ENCODE measurements around the gene CTDSPL.

The CTDSPL gene

DNA sequence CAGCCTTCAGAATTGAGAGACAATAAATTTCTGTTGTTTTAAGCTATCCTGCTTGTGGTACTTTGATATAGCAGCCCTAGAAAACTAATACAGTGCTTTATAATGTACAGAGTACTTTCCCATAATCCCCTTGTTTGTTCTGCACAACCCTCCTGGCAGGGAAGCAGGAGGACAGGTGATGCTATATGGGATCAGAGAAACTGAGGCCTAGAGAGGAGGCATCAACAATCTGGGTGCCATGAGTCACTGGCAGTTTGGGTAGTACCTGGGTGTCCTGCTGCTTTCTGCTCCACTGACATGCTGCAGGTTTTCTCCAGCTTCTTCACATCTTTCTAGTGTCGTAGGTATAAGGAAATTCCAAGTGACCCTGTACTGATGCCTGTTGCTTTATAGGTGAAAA is 55.0 kb downstream of the CTDSPL start:
- no peak for DNase-seq (ENCODE audit: low spot score)

DNA sequence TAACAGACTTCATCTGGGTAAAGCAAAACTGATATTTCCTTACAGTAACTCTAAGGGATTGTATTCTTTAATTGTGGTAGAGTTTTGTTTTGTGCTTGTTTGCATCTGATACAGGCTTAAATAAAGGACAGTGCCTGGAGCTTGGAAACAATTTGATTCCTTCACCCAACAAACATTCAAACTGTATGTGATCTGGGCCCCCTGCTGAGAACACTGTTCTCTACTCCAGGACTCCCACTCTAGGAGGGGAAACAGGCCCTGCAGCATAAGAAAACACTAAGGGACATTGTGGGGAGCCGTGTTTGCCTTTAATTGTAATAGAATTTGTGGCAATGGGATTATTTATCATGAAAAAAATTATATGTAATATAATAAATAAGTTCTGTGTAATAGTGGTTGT is 56.9 kb downstream of the CTDSPL start:
- DNase-seq (ENCODE audit: low spot score), result no peak

DNA sequence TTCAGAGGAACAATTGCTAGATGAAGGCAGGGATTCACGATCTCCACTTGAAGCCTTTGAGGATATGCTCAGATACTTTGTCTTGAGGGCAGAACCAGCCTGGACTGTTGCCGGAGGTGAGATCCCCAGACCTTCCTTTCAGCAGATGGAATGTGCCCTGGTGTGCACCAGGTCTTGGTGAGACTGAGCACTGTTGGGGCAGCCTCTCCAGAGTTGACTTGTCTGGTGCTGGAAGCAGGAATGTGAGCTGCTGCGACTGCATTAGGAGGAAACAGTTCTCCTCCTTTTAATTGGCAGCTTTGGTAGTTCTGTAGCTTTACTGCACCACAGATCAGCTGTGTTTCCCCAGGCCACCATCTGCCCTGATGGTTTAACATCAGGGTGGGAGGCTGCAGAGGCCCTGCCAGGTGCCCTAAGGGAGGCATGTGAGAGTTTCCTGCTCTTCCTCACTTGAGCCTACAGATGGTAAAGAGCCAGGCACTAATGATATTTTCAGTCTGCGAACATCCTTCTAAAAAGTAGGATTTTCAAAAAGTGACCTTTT is 58.5 kb downstream of the CTDSPL start:
- no peak for DNase-seq (ENCODE audit: low spot score)

DNA sequence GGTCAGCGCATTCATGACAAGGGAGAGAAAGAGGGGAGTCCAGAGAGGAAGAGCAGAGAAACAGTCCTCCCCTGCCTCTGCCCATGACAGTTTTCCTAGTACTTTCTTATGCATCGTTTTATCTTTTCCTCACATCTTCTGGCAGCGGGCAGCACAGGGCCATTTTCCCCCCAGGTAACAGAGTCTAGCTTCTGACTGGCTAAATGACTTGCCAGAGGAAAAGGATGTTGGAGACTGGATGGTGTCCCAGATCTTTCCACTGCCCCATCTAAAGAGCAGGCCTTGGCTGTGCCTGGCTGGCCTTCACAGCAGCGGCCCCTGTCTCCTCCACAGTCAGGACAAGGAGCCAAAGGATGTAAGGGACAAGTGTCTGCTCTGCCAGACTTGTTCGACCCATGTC is 59.3 kb downstream of the CTDSPL start:
- no peak for DNase-seq (ENCODE audit: low spot score)

DNA sequence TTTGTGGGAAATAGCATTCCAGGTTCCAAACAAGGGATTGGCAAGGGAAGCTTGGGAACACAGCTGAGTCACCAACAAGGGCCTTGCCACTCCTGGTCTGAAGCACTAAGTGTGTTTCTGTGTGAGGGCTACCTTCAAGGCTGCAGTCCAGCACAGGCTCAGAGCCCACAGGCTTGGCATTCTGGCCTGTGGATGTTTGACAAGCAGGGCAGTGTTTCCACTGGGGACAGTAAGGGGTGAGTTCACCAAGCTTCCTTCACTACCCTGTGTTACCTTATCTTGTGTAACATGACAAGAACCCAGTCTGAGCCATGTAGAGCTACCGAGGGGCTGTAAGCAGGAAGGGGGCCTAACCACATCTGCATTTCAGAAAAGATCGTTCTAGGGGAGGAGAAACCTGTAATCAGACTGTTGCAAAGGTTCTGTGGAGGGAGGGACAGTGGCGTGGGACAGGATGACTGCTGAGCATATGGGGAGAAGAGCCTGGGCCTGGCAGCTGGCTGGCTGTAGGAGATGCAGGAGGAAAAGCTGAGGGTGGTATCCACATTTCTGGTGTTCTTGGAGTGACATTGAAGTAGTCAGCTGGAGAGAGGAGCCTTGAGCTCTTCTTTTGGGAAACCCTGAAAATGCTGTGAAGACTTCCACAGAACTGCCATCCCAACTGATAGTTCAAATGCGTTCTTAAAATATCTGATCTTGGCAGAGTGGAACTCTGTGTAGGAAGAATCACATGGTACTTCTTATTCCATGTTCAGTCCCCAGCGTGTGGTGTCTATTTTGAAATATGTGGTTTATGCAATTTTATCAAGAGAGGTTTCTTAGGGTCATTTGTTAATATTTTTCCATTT is 61.3 kb downstream of the CTDSPL start:
- DNase-seq (ENCODE audit: low spot score), result no peak

DNA sequence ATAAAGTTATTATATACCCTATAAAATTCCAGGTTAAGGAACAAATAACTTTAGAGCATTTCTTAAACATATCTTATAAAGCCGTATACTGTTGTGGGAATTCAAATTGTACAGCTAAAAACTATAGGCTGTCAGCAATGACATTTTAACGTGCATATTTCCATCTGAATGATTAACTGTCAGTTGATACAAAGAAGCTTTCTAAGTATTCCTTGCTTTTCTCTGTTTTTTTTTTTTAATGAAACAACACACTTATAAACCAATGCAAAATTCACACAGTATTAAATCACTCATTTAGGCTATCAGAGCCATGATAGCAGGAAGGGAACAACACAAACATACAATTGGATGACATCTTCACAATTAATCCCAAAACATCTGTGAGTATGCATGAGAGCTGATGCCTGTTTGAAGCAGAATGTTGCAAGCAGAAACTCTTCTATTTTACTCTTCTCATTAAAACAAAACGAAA is 61.9 kb downstream of the CTDSPL start:
- DNase-seq (ENCODE audit: low spot score), result no peak

DNA sequence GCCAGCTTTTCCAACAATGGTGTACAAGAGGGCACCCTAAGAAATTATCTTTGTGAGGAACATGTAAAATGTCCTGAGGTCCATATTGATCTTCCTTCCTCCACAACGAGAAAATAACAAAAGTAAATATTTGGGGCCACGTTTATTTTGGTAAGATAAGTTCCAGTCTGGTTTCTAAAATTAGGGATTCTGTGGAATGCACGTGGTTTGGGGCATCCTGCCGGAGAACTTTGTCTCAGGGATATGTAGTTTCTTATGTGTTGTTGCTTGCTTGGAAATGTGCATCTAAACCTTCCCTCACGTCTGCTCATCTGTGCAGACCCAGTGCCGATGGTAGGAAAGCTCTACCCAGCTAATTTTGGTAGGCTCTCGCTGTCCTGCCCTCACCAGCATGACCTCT is 62.8 kb downstream of the CTDSPL start:
- no peak for DNase-seq (ENCODE audit: low spot score)

DNA sequence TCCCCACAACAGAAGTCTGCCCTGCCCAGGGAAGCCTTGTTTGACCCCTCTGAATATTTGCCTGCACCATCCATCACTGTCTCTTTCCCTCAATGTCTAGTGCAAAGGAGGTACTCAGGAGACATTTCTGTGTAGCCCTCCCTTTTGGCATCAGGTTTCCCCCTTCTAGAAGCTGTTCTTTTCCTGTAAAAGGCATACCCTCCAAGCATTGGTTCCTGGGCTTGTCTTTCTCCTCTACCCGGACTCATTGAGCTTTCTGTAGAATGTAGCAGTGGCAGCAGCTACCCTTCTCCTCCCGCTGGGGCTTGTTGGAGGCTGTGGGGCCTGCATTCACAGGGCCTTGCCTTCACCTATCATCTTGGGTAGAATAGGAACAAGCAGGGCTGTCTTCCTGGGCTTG is 63.5 kb downstream of the CTDSPL start:
- no peak for DNase-seq (ENCODE audit: low spot score)

DNA sequence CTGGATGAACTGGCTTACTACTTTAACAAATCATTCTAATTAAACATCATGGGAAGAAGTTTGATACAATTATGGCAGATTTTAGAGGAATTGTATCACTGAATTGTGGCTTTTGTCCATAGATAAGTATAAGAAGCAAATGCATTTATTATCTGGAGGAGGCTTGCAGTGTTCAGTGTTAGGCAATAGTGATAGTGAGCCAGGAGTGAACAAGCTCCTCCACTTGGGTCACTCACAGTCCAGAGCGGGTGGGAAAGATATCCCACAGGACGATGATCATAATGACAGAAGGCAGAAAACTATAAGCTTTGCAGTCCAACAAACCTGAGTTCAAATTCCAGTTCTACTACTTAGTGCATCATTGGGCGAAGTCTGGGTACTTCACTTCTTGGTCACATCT is 64.9 kb downstream of the CTDSPL start:
- no peak for DNase-seq (ENCODE audit: low spot score)

DNA sequence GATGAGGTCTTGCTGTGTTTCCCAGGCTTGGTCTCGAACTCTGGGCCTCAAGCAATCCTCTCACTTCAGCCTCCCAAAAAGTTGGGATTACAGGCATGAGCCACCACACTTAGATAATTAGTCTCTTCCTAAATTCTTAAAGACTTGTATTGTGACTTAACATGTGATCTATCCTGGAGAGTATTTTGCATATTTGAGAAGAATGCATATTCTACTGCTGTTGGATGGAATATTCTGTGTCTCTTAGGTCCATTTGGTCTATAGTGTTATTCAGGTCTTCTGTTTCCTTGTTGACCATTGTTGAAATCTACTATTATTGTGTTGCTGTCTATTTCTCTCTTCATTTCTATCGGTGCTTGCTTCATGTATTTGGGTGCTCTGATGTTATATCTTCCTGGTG is 68.8 kb downstream of the CTDSPL start:
- no peak for DNase-seq (ENCODE audit: low spot score)

DNA sequence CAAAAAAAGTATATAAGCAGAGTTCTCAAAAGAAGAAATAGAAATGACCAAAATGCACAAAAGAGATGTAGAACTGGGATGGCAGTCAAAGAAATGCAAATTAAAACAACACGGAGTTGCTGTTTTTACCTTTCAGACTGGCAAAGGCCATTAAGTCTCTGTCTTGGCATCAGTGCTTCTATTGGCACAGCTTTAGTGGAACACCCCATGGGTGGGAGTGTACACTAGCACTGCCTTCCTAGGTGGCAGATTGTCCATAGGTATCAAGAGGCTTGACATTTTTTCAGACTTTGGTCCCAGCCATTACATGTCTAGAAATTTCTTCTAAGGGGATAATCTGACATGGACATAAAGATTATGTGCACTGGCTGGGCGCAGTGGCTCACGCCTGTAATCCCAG is 70.8 kb downstream of the CTDSPL start:
- no peak for DNase-seq (ENCODE audit: low spot score)

DNA sequence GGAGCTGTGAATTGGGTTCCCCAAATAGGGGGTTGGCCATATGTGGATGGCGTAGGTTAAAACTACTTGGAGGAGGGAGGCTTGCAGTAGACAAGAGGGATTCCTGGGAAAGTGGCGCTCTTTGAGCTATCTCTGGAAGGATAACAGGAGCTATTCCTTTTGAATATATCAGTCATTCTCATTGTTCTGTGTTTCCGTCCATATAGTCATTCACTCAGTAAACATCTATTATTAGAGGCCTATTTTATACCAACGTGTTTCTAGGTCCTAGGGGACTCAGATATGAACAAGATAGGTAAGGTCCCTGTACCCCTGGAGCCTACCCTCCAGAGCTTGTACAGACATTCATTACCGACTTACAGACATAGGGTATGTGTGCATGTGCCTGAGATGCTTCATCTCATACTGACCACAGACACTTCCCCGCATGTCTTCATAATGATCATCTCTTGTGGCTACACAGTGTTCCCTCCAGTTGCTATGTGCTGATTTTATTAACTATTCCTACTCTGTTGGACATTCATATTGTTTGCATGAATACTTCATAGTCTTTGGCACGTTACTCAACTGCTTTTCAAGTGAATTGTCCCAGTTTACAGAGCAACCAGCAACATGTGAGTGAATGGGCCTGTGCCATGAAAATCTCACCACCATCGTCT is 73.1 kb downstream of the CTDSPL start:
- no peak for DNase-seq (ENCODE audit: low spot score)

DNA sequence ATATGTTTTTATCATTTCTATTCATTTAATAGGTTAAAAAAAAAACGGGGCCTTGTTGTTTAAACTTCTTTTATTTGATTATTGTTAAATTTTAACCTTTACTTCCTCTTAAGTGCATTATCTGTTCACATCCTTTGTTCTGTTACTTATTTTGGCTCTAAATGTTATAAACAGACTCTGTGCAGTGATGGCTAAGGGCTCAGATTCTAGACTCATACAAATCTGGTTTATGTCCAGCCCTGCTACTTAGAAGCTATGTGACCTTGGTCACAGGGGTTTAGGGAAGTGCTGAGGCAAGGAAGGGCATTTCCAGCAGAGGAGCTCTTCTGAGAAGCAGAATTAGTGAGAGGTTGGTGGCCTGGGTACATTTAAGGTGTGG is 73.6 kb downstream of the CTDSPL start:
- no peak for DNase-seq (ENCODE audit: low spot score)

DNA sequence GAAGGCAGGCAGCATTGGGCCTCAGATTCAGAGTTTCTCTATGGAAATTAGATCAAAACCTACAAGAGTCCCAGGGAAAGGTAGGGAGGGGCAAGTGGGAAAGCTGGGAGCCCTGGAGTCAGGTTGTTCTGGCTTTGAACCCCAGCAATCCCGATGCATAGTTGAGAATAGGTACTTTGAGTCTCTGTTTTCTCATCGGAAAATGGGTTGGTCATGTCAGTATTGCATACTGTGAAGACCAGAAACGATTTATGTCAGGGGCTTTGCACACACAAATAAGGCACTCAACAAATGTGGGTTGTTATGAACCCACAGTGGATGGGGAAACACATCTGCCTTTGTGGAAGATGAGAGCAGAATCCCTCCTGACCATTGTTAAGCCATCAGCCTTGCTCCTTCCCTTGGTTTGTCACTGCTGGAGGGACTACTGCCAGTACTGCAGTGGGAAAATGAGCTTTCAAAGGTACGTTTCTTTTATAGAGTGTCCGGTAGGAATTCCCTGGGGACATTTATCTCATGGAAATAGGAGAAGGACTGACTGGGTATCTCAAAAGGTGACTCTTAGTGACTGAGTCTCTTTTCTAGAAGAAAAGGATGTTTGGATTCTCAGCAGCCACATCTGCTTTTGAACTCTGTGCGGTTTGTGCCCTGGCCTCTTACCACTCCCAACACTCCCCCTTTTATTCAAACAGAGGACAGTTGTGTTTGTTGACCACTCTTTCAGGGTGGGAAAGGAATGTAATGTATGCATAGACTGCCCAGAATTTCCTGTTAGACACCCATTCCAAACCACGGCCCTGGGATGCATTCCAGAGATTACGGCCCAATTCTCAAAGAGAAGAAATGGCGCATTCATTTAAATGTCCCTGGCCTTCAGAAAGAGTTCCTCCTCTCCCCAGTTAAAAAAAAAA is 74.3 kb downstream of the CTDSPL start:
- DNase-seq (ENCODE audit: low spot score), result no peak

DNA sequence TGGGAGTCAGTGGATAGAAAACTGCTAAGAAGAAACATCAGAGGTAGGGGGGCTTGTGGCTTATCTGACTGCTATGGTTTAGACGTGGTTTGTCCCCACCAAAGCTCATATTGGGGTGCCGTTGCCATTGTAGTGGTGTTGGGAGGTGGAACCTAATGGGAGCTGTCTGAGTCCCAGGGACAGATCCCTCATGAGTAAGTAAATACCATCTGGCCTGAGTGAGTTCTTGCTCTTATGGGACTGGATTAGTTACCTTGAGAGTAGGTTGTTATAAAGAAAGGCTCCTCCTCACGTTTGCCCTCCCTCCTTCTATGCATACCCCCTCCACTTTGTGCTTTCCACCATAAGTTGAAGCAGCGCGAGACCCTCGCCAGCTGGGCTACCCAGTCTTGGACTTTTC is 75.5 kb downstream of the CTDSPL start:
- no peak for DNase-seq (ENCODE audit: low spot score)

DNA sequence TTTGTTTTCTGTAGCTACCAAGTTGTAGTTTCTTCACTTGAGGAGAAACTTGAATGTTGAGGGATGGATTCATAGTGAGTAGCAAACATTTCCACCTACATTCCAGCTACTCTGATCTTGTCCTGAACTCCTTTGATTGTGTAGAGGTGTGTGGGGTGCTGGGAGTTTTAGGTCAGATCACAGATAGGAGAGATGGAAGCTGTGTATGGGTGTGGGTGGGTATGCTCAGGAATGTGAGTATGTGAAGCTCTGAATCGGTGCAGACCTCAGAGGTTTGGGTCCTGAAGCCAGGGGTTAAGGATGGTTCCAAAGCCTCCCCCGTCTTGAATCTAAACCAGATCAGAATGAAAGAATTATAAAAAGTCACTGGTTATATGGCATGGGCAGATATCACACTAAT is 76.3 kb downstream of the CTDSPL start:
- no peak for DNase-seq (ENCODE audit: low spot score)

DNA sequence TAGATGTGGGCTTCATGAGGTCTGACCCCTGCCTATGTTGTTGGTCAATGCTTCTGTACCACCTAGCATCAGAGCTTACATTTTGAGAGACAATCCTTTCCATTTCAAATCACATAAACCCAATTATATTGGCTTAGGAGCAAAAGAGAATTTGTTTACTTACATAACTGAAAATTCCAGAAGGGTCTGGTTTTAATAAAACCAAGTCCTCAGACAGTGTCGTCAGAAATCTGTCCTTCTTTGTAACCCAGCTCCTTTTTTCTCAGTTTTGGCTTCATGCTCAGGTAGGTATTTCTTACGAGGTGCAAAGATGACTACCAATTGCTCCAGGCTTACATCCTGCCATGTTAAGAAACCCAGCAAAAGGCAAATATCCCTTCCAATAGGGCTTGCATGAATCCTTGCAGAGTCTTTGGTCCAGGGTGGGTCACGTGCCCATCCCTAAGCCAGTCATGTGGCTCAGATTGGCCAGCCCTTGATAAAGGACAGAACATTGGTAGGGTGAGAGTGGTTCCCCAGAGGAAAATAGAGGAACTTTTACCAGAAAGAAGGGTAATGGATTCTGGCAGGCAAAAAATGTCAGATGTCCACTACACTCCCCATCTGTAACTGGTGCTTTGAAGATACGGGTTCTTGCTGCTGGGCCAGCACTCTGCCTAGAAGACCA is 78.7 kb downstream of the CTDSPL start:
- DNase-seq (ENCODE audit: low spot score), result no peak

DNA sequence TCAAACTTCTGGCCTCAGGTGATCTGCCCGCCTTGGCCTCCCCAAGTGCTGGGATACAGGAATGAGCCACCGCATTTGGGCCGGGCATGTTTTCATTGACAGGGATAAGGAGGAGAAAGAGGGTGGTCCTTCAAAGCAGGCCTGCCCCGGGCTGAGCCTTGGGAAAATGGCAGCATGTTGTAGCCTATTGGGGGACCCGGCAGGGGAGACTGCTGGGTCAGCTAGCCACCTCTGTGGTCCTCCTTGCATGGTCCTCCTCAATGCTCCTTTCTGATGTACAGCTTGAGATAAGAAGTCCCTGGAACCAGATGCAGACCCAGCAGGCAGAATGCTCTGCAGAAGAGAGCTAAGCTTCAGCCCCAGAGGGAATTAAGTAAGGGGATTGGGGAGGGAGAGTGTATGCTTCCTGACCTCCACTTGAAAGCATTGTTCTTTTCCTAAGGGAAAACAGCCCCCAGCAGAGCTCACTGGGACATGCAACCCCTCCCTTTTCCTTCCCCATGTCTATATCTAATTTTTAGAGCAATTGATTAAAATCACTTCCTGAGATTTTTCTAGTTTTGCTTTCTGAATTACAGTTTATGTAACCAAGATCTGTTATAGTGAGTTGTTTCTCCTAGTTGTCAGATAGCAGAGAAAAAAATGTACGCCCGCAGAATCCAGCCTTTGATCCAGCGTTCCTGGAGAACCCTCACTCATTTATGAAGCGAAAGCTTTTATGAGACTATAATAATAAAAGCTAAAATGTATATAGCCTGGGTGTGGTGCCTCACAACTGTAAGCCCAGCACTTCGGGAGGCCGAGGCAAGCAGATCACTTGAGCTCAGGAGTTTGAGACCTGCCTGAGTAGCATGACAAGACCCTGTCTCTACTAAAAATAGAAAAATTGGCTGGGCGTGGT is 80.2 kb downstream of the CTDSPL start:
- DNase-seq (ENCODE audit: low spot score), result no peak

DNA sequence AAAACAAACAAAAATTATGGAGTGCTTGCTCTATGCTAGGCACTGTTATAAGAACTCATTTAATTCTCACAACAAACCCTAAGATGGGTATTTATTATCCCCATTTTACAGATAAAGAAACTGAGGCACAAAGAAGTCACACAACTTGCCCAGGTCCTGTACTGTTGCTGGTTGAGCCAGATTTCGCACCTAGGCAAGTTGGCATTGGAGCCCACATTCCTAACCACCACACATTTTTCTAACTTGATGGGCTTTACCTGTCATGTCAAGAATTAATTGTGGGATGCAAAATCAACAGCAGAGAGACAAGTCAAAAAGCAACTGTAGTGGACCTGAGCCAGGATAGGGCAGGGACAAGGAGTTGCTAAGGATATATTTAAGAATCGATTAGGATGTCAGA is 81.0 kb downstream of the CTDSPL start:
- no peak for DNase-seq (ENCODE audit: low spot score)

DNA sequence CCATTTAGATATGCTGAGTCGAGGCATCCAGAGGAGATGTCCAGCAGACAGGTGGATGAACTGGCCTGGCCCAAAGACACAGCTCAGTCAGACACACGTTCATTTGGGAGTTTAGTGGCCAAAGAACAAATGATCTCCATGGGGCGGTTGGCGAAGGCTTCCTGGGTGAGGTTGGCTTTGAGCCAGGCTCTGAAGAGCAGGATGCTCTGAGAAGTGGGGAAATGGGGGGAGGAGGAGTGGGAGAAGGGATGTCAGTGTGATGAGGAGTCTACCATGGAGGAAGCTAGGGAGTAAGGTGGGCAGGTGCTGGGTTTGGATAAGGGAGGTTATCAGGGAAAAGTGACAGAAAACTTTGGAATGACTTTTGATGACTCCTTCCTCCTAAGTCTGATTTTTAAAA is 81.4 kb downstream of the CTDSPL start:
- no peak for DNase-seq (ENCODE audit: low spot score)
